Liver (tissue), 9 donors: ENCODE measurements around the gene FRYL. TPM values are rescaled to one million over a fixed set of nuclear protein-coding genes. Genes with fewer than 3 reads are reported as not detected.

ENCODE experiments used
- DNase-seq: peaks from one replicate; pipeline ENCODE4 v3.0.0-alpha.2; 2017; ENCODE audit warnings: low spot score
- H3K27ac ChIP-seq, 2 donors: one replicate each; pipeline ENCODE4 v1.7.0; 2013; ENCODE audit warnings: inconsistent platforms in 2 of 2, low read length in 2 of 2, control low read depth in 1 of 2, low read depth in 1 of 2, mild to moderate bottlenecking in 1 of 2
- H3K27me3 ChIP-seq, 4 donors: one replicate each; pipeline versions ENCODE4 v1.6.1 to v1.7.0; 2013; ENCODE audit warnings: low read length in 3 of 4, inconsistent platforms in 1 of 4, mild to moderate bottlenecking in 1 of 4, moderate library complexity in 1 of 4; ENCODE audit not compliant: control insufficient read depth in 4 of 4, insufficient read depth in 4 of 4
- H3K36me3 ChIP-seq, 4 donors: one replicate each; pipeline versions ENCODE4 v1.6.1 to v1.7.0; 2013; ENCODE audit warnings: low read length in 3 of 4, mild to moderate bottlenecking in 3 of 4, low read depth in 1 of 4, moderate library complexity in 1 of 4; ENCODE audit not compliant: control insufficient read depth in 4 of 4, insufficient read depth in 3 of 4
- H3K4me1 ChIP-seq, 4 donors: one replicate each; pipeline versions ENCODE4 v1.6.1 to v1.7.0; 2013; ENCODE audit warnings: low read length in 3 of 4, mild to moderate bottlenecking in 3 of 4, moderate library complexity in 1 of 4; ENCODE audit not compliant: control insufficient read depth in 4 of 4, insufficient read depth in 4 of 4
- H3K4me3 ChIP-seq, 3 donors: one replicate each; pipeline versions ENCODE4 v1.6.1 to v1.7.0; 2013; ENCODE audit warnings: low read length in 3 of 3, control low read depth in 1 of 3, low read depth in 1 of 3, mild to moderate bottlenecking in 1 of 3
- H3K9ac ChIP-seq, 2 donors: one replicate each; pipeline ENCODE4 v1.7.0; 2013; ENCODE audit warnings: low read length in 2 of 2, mild to moderate bottlenecking in 2 of 2, moderate library complexity in 2 of 2, control low read depth in 1 of 2, low read depth in 1 of 2
- H3K9me3 ChIP-seq, 4 donors: one replicate each; pipeline versions ENCODE4 v1.6.1 to v1.7.0; 2013; ENCODE audit warnings: low read length in 3 of 4; ENCODE audit not compliant: control insufficient read depth in 4 of 4
- ATF3 ChIP-seq: IDR thresholded peaks from 2 replicates; pipeline ENCODE4 v1.6.1; 2016; ENCODE audit warnings: antibody characterized with exemption
- CTCF ChIP-seq: fragments of 150-350 bp; IDR thresholded peaks from 2 replicates; pipeline ENCODE4 v1.5.1; 2017; ENCODE audit warnings: improper control_type of control experiment, low read depth, low read length; ENCODE audit not compliant: missing input control
- EGR1 ChIP-seq, 2 donors: IDR thresholded peaks; 2 replicates each; pipeline ENCODE4 v1.6.1; 2016 to 2018; ENCODE audit warnings: antibody characterized with exemption in 2 of 2, low read depth in 2 of 2
- FOXA1 ChIP-seq: IDR thresholded peaks from 2 replicates; pipeline ENCODE4 v1.6.1; 2016; ENCODE audit warnings: antibody characterized with exemption
- FOXA2 ChIP-seq: IDR thresholded peaks from 2 replicates; pipeline ENCODE4 v1.6.1; 2016; ENCODE audit warnings: antibody characterized with exemption
- GABPA ChIP-seq, 2 donors: IDR thresholded peaks in 1 of 2; conservative IDR thresholded peaks in 1 of 2; 2 replicates each; pipeline ENCODE4 v1.6.1; 2016; ENCODE audit warnings: antibody characterized with exemption in 2 of 2, mild to moderate bottlenecking in 1 of 2, moderate library complexity in 1 of 2
- HNF4A ChIP-seq, 2 donors: conservative IDR thresholded peaks; 2 replicates each; pipeline ENCODE4 v1.6.1; 2016; ENCODE audit warnings: antibody characterized with exemption in 2 of 2, mild to moderate bottlenecking in 2 of 2
- HNF4G ChIP-seq: IDR thresholded peaks from 2 replicates; pipeline ENCODE4 v1.6.1; 2016; ENCODE audit warnings: antibody characterized with exemption
- JUND ChIP-seq, 2 donors: IDR thresholded peaks; 2 replicates each; pipeline ENCODE4 v1.6.1; 2016; ENCODE audit warnings: antibody characterized with exemption in 2 of 2
- MAX ChIP-seq: IDR thresholded peaks from 2 replicates; pipeline ENCODE4 v1.6.1; 2016; ENCODE audit warnings: antibody characterized with exemption
- NR2F2 ChIP-seq: IDR thresholded peaks from 2 replicates; pipeline ENCODE4 v1.6.1; 2016; ENCODE audit warnings: antibody characterized with exemption
- RAD21 ChIP-seq, 2 donors: IDR thresholded peaks; 2 replicates each; pipeline ENCODE4 v1.6.1; 2016; ENCODE audit warnings: antibody characterized with exemption in 2 of 2, mild to moderate bottlenecking in 2 of 2
- REST ChIP-seq: IDR thresholded peaks from 2 replicates; pipeline ENCODE4 v1.6.1; 2016; ENCODE audit warnings: antibody characterized with exemption, mild to moderate bottlenecking
- RXRA ChIP-seq, 2 donors: IDR thresholded peaks; 2 replicates each; pipeline ENCODE4 v1.6.1; 2017 to 2018; ENCODE audit warnings: antibody characterized with exemption in 2 of 2, mild to moderate bottlenecking in 1 of 2
- SP1 ChIP-seq: IDR thresholded peaks from 2 replicates; pipeline ENCODE4 v1.6.1; 2018; ENCODE audit warnings: antibody characterized with exemption, mild to moderate bottlenecking
- TAF1 ChIP-seq: conservative IDR thresholded peaks from 2 replicates; pipeline ENCODE4 v1.6.1; 2016; ENCODE audit warnings: antibody characterized with exemption, mild to moderate bottlenecking
- YY1 ChIP-seq: IDR thresholded peaks from 2 replicates; pipeline ENCODE4 v1.6.1; 2016; ENCODE audit warnings: antibody characterized with exemption, mild to moderate bottlenecking
- ZBTB33 ChIP-seq: IDR thresholded peaks from 2 replicates; pipeline ENCODE4 v1.6.1; 2016; ENCODE audit warnings: antibody characterized with exemption
- WGBS: extraction: QIAGEN DNeasy Blood & Tissue Kit; methylation state at CpG from one replicate; pipeline ENCODE4 v1.1.7; 2013; 5-methylcytosine and 5-hydroxymethylcytosine counted together
- polyA plus RNA-seq, 2 donors: library from polyadenylated mRNA; stranded (reverse) in 1 of 2; unstranded in 1 of 2; fragments of 200-250 nt in 1 of 2; fragments of >200 nt in 1 of 2; fragmentation: Nextera tagmentation in 1 of 2; extraction: Ambion mirVana in 1 of 2; gene quantifications; one replicate each; pipeline versions ENCODE4 v1.2.1 to v1.2.3, GENCODE V29; 2013 to 2015
- total RNA-seq, 2 donors: library from RNA; depleted of rRNA; stranded (reverse); fragments of >200 nt; gene quantifications; one replicate each; pipeline ENCODE4 v1.2.3, GENCODE V29; 2014
- donor health status: healthy.
- donor health status: healthy.
- donor health status: healthy.
- donor health status: healthy.
- donor health status: healthy.

The FRYL gene
- total and polyA plus RNA-seq, 4 donors = 5.3 to 79.0 (median 27.2) TPM

- TF ChIP-seq SP1 (no peak), RAD21 (IDR thresholded peaks at IDR 0.05) (no peak), MAX (no peak), REST (no peak), CTCF (no peak), FOXA1 (no peak), RXRA (IDR thresholded peaks at IDR 0.05) (no peak), ZBTB33 (no peak), NR2F2 (no peak), EGR1 (IDR thresholded peaks at IDR 0.05; ENCODE audit: low read depth in 2 of 2) (no peak), ATF3 (no peak), TAF1 (no peak), FOXA2 (no peak), GABPA (IDR thresholded peaks at IDR 0.05 in 1 of 2, conservative IDR thresholded peaks at IDR 0.05 in 1 of 2) (no peak), HNF4G (no peak), YY1 (no peak), JUND (IDR thresholded peaks at IDR 0.05) (no peak), HNF4A (conservative IDR thresholded peaks at IDR 0.05) (no peak)
- Histone ChIP-seq H3K36me3 (peaks cover 0 to 1% (median 0%) of the 10 kb centered on the region in 4 donors), H3K4me1 (no peaks in the 10 kb centered on the region), H3K27me3 (no peaks in the 10 kb centered on the region), H3K9me3 (no peaks in the 10 kb centered on the region), H3K27ac (no peak overlapping the region), H3K9ac (no peak overlapping the region), H3K4me3 (no peak overlapping the region)
- DNase-seq = no peak
- 86% methylated on average over 3 of the region's 3 CpGs for WGBS
These were observed 106.5 kb downstream of the FRYL start for GRCh38 chr4:48673537-48673936.
